ENCODE results near the gene GTPBP1.

Gene GTPBP1

DNA sequence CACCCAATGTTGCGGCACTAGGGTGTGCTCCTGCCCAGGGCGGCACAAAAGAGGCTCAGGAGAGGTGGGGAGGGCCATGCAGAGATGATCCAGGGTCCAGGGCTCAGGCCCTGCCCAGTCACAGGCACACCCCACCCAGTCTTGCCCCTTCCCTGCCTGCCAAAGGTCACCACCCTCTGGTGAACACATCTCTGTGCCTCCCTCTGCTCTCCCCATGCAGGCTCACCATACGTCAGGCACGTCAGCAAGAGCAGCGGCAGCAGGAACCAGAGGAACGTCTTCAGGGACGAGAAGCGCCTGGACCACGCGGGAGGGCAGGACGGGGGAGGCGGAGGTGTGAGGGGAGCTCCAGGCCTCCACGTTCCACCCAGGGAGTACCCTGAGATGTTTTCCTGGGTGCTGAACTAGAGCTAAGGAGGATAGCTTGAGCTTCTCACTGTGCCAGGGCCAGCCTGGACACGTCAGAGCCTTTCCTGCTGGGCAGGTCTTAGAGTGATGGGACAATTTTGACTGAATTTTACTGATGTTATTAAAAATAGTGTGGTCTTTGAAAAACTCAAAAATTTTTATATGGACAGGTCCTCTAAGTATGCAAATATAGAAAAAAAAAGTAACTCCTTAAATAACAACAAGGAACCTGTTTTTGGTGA, 42.9 kb downstream of the GTPBP1 start:
- TF ChIP-seq GATA2 (IDR thresholded peaks at IDR 0.05; ENCODE audit: low read depth, low read length) (no peak), GATA3 (IDR thresholded peaks at IDR 0.05; ENCODE audit: low read depth, low read length) (no peak)

GRCh38 chr22:38750104-38750503, 44.4 kb downstream of the GTPBP1 start:
- TF ChIP-seq GATA3 (IDR thresholded peaks at IDR 0.05; ENCODE audit: low read depth, low read length), result no peak
- no peak for TF ChIP-seq GATA2 (IDR thresholded peaks at IDR 0.05; ENCODE audit: low read depth, low read length)

- TF ChIP-seq GATA3 (IDR thresholded peaks at IDR 0.05; ENCODE audit: low read depth, low read length), result no peak
- no peak for TF ChIP-seq GATA2 (IDR thresholded peaks at IDR 0.05; ENCODE audit: low read depth, low read length)
These were observed 44.9 kb downstream of the GTPBP1 start for GRCh38 chr22:38750638-38751037.

- TF ChIP-seq GATA2 (IDR thresholded peaks at IDR 0.05; ENCODE audit: low read depth, low read length) (no peak), GATA3 (IDR thresholded peaks at IDR 0.05; ENCODE audit: low read depth, low read length) (no peak)
These were observed 45.3 kb downstream of the GTPBP1 start for GRCh38 chr22:38751066-38751421.

DNA sequence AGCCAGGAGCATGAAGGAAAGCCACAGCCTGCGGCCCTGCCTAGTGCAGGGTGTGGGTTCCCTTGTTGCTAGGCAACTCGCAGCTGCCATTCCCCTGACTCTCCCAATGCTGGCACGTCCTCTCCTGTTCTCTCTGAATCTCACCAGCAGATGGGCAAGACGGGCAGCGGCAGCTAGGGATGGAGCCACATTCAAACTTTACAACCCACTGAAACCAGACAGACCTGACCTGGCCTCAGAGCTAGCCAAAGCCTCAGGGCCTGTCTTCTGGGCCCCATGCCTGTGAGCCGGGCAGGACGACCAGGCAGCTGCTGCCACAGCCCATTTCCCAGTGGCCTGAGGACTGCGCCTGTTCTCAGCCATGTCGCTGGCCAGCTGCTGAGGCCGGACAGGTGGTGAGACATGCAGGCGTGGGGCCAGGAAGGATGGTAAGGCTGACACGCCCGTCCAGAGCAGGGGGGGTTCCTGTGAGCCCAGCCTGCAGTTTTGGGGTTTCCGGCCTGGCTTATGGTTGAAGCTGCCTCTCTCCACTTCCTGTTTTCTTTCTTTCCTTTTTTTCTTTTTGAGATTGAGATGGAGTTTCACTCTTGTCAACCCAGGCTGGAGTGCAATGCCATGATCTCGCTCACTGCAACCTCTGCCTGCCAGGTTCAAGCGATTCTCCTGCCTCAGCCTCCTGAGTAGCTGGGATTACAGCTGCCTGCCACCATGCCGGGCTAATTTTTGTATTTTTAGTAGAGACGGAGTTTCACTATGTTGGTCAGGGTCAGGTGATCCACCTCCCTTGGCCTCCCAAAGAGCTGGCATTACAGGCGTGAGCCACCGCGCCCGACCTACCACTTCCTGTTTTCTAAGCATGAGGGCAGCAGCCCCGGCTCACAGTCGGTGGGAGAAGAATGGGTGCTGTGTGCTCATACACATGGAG, 45.9 kb downstream of the GTPBP1 start:
- TF ChIP-seq GATA2 (IDR thresholded peaks at IDR 0.05; ENCODE audit: low read depth, low read length) (no peak), GATA3 (IDR thresholded peaks at IDR 0.05; ENCODE audit: low read depth, low read length) (no peak)

- TF ChIP-seq GATA3 (IDR thresholded peaks at IDR 0.05; ENCODE audit: low read depth, low read length) (no peak), GATA2 (IDR thresholded peaks at IDR 0.05; ENCODE audit: low read depth, low read length) (no peak)
These were observed 48.4 kb downstream of the GTPBP1 start for GRCh38 chr22:38753948-38754750.

GRCh38 chr22:38754751-38755154, 49.0 kb downstream of the GTPBP1 start:
- TF ChIP-seq GATA2 (IDR thresholded peaks at IDR 0.05; ENCODE audit: low read depth, low read length), result no peak
- TF ChIP-seq GATA3 (IDR thresholded peaks at IDR 0.05; ENCODE audit: low read depth, low read length), result no peak

- TF ChIP-seq GATA2 (IDR thresholded peaks at IDR 0.05; ENCODE audit: low read depth, low read length), result no peak
- no peak for TF ChIP-seq GATA3 (IDR thresholded peaks at IDR 0.05; ENCODE audit: low read depth, low read length)
These were observed 49.6 kb downstream of the GTPBP1 start for GRCh38 chr22:38755155-38755910.

DNA sequence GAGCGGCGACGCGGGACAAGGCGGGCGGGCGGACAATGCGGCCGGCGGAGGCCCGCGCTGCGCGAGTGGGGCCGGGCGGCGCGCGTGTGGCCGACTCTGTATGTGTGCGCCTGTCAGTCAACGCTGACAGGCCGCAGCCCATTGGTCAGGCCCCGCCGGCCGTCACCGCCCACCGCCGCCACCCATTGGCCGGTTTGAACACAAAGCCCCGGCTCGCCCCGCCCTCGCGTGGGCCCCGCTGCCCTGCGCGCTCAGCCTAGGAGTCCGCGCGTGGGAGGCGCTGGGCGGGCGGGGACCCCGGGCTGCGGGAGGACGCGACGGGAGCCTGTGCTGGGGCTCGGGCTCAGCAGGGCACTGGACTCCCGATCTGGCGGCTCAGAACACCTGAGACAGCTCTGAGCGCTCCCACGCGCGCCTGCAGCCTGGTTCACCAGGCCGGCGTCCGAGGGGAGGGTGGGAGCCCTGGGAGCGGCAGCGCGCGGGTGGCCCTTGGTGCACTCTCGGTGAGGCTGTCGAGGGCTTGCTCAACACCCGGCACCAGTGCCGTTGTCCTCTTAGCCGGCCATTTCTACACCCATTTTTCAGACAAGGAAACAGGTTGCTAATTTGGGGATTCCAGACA, 50.3 kb downstream of the GTPBP1 start, which contains the start of gene SUN2:
SUN2 (minus strand) TSS at position 88 of the 622 bp plus-strand sequence. CDS start 3,370 bp downstream, outside the sequence.
- TF ChIP-seq GATA2 (IDR thresholded peaks at IDR 0.05; ENCODE audit: low read depth, low read length) (no peak), GATA3 (IDR thresholded peaks at IDR 0.05; ENCODE audit: low read depth, low read length) (no peak)

DNA sequence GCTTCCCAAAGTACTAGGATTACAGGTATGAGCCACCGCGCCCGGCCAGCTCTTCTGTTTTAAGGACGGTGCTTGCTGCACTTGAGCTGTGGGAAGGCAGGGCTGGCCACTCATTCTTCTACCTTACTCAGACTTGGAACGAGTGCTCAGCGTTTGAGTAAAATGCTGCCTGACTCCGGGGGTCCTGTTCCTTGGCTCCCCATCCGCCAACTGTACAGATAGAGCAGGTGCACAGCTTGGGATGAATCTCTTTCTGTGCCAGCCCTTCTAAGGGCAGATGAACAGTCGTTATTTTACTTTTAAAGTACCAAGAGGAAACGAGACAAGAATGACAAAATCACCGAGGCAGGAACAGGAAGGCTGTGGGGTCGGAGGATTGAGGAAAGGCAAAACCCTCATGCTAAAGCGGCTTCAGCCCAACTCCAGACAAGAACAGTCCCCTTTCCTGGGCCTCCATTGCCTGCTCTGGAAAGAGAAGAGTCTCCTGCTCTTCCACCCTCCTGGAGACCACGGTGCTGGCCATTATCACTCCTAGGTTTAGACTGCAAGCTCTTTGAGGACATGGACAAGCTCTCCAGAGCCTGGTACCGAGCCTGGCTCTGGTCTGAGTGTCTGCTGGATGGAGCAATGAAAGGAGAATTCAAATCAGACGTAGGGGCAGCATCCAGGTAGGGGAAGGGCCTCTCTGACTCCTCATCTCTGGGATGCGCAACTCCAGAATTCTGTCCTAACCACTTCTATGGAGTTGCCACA, 51.1 kb downstream of the GTPBP1 start:
- no peak for TF ChIP-seq GATA2 (IDR thresholded peaks at IDR 0.05; ENCODE audit: low read depth, low read length)
- TF ChIP-seq GATA3 (IDR thresholded peaks at IDR 0.05; ENCODE audit: low read depth, low read length), result no peak

DNA sequence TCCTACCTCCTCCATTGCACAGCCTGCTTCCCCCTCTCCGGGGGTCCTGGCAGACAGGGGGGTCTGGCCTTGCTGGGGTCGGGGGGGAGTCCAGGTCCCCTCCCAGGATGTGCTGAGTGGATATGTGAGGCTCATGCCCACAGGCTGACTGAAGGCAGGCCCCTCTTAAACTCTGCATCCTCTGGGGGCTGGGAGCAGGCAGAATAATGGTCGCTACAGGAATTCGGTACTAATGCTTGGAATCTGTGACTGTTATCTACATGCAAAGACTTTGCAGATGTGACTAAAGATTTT, 51.7 kb downstream of the GTPBP1 start:
- TF ChIP-seq GATA3 (IDR thresholded peaks at IDR 0.05; ENCODE audit: low read depth, low read length) (no peak), GATA2 (IDR thresholded peaks at IDR 0.05; ENCODE audit: low read depth, low read length) (no peak)

- TF ChIP-seq GATA3 (IDR thresholded peaks at IDR 0.05; ENCODE audit: low read depth, low read length) (no peak), GATA2 (IDR thresholded peaks at IDR 0.05; ENCODE audit: low read depth, low read length) (no peak)
These were observed 52.7 kb downstream of the GTPBP1 start for GRCh38 chr22:38758276-38758945.
